ENCODE measurements around the gene NUP43.

The NUP43 gene

GRCh38 chr6:149734915-149735314 lies 11.4 kb downstream of the NUP43 start:
- DNase-seq (ENCODE audit: insufficient read length, low spot score) (no peak), FAIRE-seq (no peak)
- no peak for TF ChIP-seq CTCF (IDR thresholded peaks at IDR 0.05; ENCODE audit: insufficient read depth, missing control alignments)

GRCh38 chr6:149733089-149733720 lies 13.1 kb downstream of the NUP43 start:
- TF ChIP-seq CTCF (IDR thresholded peaks at IDR 0.05; ENCODE audit: insufficient read depth, missing control alignments): no peak
- DNase-seq (ENCODE audit: insufficient read length, low spot score) (no peak), FAIRE-seq (no peak)

- no peak for DNase-seq (ENCODE audit: insufficient read length, low spot score)
- no peak for FAIRE-seq
- no peak for TF ChIP-seq CTCF (IDR thresholded peaks at IDR 0.05; ENCODE audit: insufficient read depth, missing control alignments)
Measured at GRCh38 chr6:149729824-149730223, 16.5 kb downstream of the NUP43 start.

DNA sequence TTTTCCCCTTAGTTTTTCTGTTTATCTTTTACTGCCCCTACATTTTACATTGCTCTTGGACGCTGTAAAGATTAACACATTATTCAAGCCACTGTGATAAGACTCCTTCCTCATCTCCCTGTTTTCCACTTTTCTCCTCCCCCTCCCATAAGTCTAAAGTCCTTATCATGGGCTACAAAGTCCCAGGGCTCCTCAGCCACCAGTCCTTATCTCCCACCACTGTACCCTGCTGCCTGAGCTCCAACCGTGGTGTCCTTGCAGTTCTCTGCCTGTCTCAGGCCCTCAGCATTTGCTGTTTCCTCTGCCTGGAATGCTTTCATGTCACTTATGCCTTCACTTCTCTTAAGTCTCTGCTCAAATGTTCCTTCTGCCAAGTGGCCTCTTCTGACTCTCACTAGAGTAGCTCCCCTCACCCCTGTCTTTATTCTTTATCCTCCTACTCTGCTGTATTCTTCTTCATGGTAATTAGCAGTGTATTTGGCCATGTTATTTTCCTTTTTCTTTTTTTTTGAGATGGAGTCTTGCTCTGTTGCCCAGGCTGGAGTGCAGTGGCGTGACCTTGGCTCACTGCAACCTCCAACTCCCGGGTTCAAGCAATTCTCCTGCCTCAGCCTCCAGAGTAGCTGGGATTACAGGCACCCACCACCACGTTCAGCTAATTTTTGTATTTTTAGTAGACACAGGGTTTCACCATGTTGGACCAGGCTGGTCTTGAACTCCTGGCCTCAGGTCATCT lies 17.7 kb downstream of the NUP43 start:
- no peak for DNase-seq (ENCODE audit: insufficient read length, low spot score)
- no peak for TF ChIP-seq CTCF (IDR thresholded peaks at IDR 0.05; ENCODE audit: insufficient read depth, missing control alignments)
- FAIRE-seq: no peak

GRCh38 chr6:149727793-149728498 lies 18.4 kb downstream of the NUP43 start:
- no peak for TF ChIP-seq CTCF (IDR thresholded peaks at IDR 0.05; ENCODE audit: insufficient read depth, missing control alignments)
- FAIRE-seq: no peak
- no peak for DNase-seq (ENCODE audit: insufficient read length, low spot score)

- DNase-seq (ENCODE audit: insufficient read length, low spot score): no peak
- no peak for TF ChIP-seq CTCF (IDR thresholded peaks at IDR 0.05; ENCODE audit: insufficient read depth, missing control alignments)
- no peak for FAIRE-seq
Measured at GRCh38 chr6:149725785-149726184, 20.5 kb downstream of the NUP43 start.

All from D721Med (cell line).